Ramos (cell line): ENCODE data around the gene SH2D7.

Experiments used
- in situ Hi-C: fragments of 300-500 bp; cut with MboI; formaldehyde crosslinking; loops from one replicate; pipeline ENCODE4 v1.14.3; 2022; ENCODE audit warnings: low sequenced_read_pairs; ENCODE audit not compliant: unreplicated experiment

The SH2D7 gene

GRCh38 chr15:78101423-78102105 is 9.2 kb downstream of the SH2D7 start:
- in situ Hi-C loops: loop anchor here (5.0 kb wide), 1 partner anchor 94 kb away; no protein-coding TSS in a partner anchor

GRCh38 chr15:78102211-78102610 is 9.8 kb downstream of the SH2D7 start:
- in situ Hi-C loops: loop anchor here (5.0 kb wide), 1 partner anchor 95 kb away; no protein-coding TSS in a partner anchor

- in situ Hi-C loops: loop anchor here (5.0 kb wide), 1 partner anchor 95 kb away; no protein-coding TSS in a partner anchor
Measured at GRCh38 chr15:78102741-78103140, 10.4 kb downstream of the SH2D7 start.

GRCh38 chr15:78103406-78104118 is 11.2 kb downstream of the SH2D7 start:
- in situ Hi-C loops: loop anchor here (5.0 kb wide), 1 partner anchor 96 kb away; no protein-coding TSS in a partner anchor

GRCh38 chr15:78104119-78104479 is 11.7 kb downstream of the SH2D7 start:
- in situ Hi-C loops: loop anchor here (5.0 kb wide), 1 partner anchor 97 kb away; no protein-coding TSS in a partner anchor

- in situ Hi-C loops: loop anchor here (5.0 kb wide), 2 partner anchors 98 to 138 kb away; no protein-coding TSS in a partner anchor
Measured at GRCh38 chr15:78104566-78105475, 12.5 kb downstream of the SH2D7 start.

GRCh38 chr15:78105476-78106241 is 13.3 kb downstream of the SH2D7 start:
- in situ Hi-C loops: loop anchor here (5.0 kb wide), 1 partner anchor 138 kb away; no protein-coding TSS in a partner anchor

GRCh38 chr15:78107471-78107870 is 15.1 kb downstream of the SH2D7 start:
- in situ Hi-C loops: loop anchor here (5.0 kb wide), 1 partner anchor 140 kb away; no protein-coding TSS in a partner anchor

GRCh38 chr15:78108300-78109084 is 16.1 kb downstream of the SH2D7 start:
- in situ Hi-C loops: loop anchor here (5.0 kb wide), 1 partner anchor 141 kb away; no protein-coding TSS in a partner anchor

- in situ Hi-C loops: loop anchor here (5.0 kb wide), 1 partner anchor 142 kb away; no protein-coding TSS in a partner anchor
Measured at GRCh38 chr15:78109156-78109555, 16.8 kb downstream of the SH2D7 start.

GRCh38 chr15:78110096-78110495 is 17.7 kb downstream of the SH2D7 start:
- in situ Hi-C loops: loop anchor here (5.0 kb wide), 2 partner anchors 87 to 127 kb away; no protein-coding TSS in a partner anchor

GRCh38 chr15:78110916-78111475 is 18.6 kb downstream of the SH2D7 start:
- in situ Hi-C loops: loop anchor here (5.0 kb wide), 2 partner anchors 86 to 126 kb away; no protein-coding TSS in a partner anchor

- in situ Hi-C loops: loop anchor here (5.0 kb wide), 2 partner anchors 86 to 126 kb away; no protein-coding TSS in a partner anchor
Measured at GRCh38 chr15:78111788-78112187, 19.4 kb downstream of the SH2D7 start.

- in situ Hi-C loops: loop anchor here (5.0 kb wide), 2 partner anchors 85 to 125 kb away; no protein-coding TSS in a partner anchor
Measured at GRCh38 chr15:78112551-78112950, 20.2 kb downstream of the SH2D7 start.

GRCh38 chr15:78120523-78120922 is 28.2 kb downstream of the SH2D7 start:
- in situ Hi-C loops: no loop called here

GRCh38 chr15:78125267-78125666 is 32.9 kb downstream of the SH2D7 start:
- in situ Hi-C loops: no loop called here

- in situ Hi-C loops: no loop called here
Measured at GRCh38 chr15:78127882-78128281, 35.5 kb downstream of the SH2D7 start.
